Kidney (tissue), 14 donors: ENCODE measurements around the gene WBP1L. TPM values are rescaled to one million over a fixed set of nuclear protein-coding genes. Genes with fewer than 3 reads are reported as not detected.

Experiments used
- DNase-seq, 5 donors: peaks; one replicate each; pipeline ENCODE4 v3.0.0-alpha.2; 2013 to 2020
- FAIRE-seq: peaks from 2 replicates; lab custom pipeline; 2012; peaks lifted over from hg19 to GRCh38; lab: Jason Lieb, UNC
- H3K27ac ChIP-seq, 2 donors: one replicate each; pipeline ENCODE4 v1.7.0; 2013; ENCODE audit warnings: low read depth in 2 of 2, low read length in 2 of 2, inconsistent platforms in 1 of 2
- H3K27me3 ChIP-seq: one replicate; pipeline ENCODE4 v1.7.1; 2013; ENCODE audit warnings: low read length, inconsistent platforms; ENCODE audit not compliant: control insufficient read depth, insufficient read depth
- H3K36me3 ChIP-seq, 3 donors: one replicate each; pipeline versions ENCODE4 v1.7.0 to v1.7.1; 2013; ENCODE audit warnings: low read length in 3 of 3, control low read depth in 1 of 3, inconsistent platforms in 1 of 3; ENCODE audit not compliant: insufficient read depth in 3 of 3, control insufficient read depth in 2 of 3
- H3K4me1 ChIP-seq, 3 donors: one replicate each; pipeline versions ENCODE4 v1.7.0 to v1.7.1; 2013; ENCODE audit warnings: low read length in 3 of 3, inconsistent platforms in 1 of 3, low read depth in 1 of 3; ENCODE audit not compliant: control insufficient read depth in 2 of 3, insufficient read depth in 2 of 3
- H3K4me3 ChIP-seq, 3 donors: one replicate each; pipeline versions ENCODE4 v1.7.0 to v1.8.1; 2013; ENCODE audit warnings: low read length in 3 of 3, control low read depth in 1 of 3, inconsistent platforms in 1 of 3
- H3K9ac ChIP-seq, 3 donors: one replicate each; pipeline versions ENCODE4 v1.7.0 to v1.7.1; 2013; ENCODE audit warnings: low read length in 3 of 3, control low read depth in 1 of 3, inconsistent platforms in 1 of 3
- H3K9me3 ChIP-seq, 3 donors: one replicate each; pipeline versions ENCODE4 v1.7.0 to v1.7.1; 2013; ENCODE audit warnings: low read length in 3 of 3, control low read depth in 1 of 3, inconsistent platforms in 1 of 3; ENCODE audit not compliant: control insufficient read depth in 2 of 3, insufficient read depth in 1 of 3
- intact Hi-C: fragments of 100-400 bp; cut with DNase I; formaldehyde crosslinking; loops from one replicate; pipeline ENCODE4 v1.11.1; 2022
- polyA plus RNA-seq: library from polyadenylated mRNA; stranded (reverse); fragments of 350-450 nt; fragmentation: Illumina TruSeq; extraction: RNeasy Lipid Tissue Mini Kit (QIAGEN cat#74804); gene quantifications from one replicate; pipeline ENCODE4 v1.2.3, GENCODE V29; 2014; ENCODE audit warnings: low read depth, low replicate concordance; ENCODE audit not compliant: insufficient read depth
- total RNA-seq: library from RNA; stranded (reverse); fragmentation: NEBNext Ultra II Directional; extraction: Animal tissue kit (Norgen Biotek cat#: 25700); gene quantifications from one replicate; pipeline ENCODE4 v1.2.1, GENCODE V29; 2021
- TF ChIP-seq, protein P1 (sequence below): IDR thresholded peaks from 3 replicates; pipeline ENCODE4 v1.5.1; 2012; ENCODE audit warnings: mild to moderate bottlenecking, moderate library complexity, borderline replicate concordance; ENCODE audit not compliant: insufficient read depth; ENCODE audit errors: extremely low read depth
- donor health status: control.
- donor health status: control.
- donor health status: control.
- donor health status: control.
- donor health status: control.
- donor health status: DM: yes; HTN: yes; CAD: no.
- donor health status: Normal renal cell carcinoma (clear cell type).

Gene WBP1L
- total and polyA plus RNA-seq, 2 donors from 2014 or later = 27.8 to 55.7 TPM

DNA sequence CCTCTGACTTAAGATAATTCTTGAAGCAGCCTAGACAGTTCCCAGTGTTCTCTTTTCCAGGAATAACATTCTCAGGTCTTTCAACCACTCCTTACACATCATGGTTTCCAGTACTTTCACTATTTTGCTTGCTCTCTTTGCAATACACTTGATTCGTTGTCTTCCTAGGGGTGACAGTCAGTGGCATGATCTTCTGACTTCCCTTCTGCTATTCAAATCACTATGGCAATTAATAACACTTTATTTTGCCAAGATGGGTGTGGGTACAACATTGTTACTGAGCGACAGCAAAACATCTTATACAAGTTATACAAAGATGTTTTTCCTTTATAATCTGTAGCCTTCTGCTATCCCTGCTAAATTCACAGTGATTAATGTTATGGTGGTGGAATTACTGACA lies 44.9 kb upstream of the WBP1L start:
- peaks cover 3 to 11% (median 7%) of the 10 kb centered on the region in 3 donors for H3K36me3 ChIP-seq
- H3K4me1 ChIP-seq = no peaks in the 10 kb centered on the region
- TF ChIP-seq, protein P1, sequence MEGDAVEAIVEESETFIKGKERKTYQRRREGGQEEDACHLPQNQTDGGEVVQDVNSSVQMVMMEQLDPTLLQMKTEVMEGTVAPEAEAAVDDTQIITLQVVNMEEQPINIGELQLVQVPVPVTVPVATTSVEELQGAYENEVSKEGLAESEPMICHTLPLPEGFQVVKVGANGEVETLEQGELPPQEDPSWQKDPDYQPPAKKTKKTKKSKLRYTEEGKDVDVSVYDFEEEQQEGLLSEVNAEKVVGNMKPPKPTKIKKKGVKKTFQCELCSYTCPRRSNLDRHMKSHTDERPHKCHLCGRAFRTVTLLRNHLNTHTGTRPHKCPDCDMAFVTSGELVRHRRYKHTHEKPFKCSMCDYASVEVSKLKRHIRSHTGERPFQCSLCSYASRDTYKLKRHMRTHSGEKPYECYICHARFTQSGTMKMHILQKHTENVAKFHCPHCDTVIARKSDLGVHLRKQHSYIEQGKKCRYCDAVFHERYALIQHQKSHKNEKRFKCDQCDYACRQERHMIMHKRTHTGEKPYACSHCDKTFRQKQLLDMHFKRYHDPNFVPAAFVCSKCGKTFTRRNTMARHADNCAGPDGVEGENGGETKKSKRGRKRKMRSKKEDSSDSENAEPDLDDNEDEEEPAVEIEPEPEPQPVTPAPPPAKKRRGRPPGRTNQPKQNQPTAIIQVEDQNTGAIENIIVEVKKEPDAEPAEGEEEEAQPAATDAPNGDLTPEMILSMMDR = no peak
- intact Hi-C loops = no loop called here
- no peaks in the 10 kb centered on the region for H3K27me3 ChIP-seq
- FAIRE-seq = no peak
- no peak overlapping the region for H3K4me3 ChIP-seq
- H3K9ac ChIP-seq = no peak overlapping the region
- peaks cover 0 to 2% (median 0%) of the 10 kb centered on the region in 3 donors for H3K9me3 ChIP-seq
- no peak overlapping the region for H3K27ac ChIP-seq
- DNase-seq = no peak

DNA sequence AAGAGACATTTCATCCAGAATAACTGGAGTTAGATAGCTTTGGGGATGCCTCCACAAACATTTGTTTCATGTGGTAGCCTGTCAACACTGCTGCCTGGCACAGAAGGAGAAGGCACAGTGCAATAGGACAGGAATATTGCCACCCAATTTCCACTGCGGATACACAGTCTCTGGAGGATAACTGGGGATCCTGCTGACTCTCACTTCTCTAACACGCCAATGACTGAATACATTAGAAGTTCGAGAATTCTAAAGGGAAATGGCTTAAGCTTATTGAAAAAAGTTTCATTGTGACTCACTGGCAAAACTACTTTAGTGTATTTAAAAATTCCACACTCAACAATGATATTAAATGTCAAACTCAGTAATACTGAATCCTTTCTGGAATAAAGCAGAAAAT lies 42.5 kb upstream of the WBP1L start:
- H3K4me3 ChIP-seq = no peak overlapping the region
- DNase-seq (no peak), FAIRE-seq (no peak)
- H3K36me3 ChIP-seq = peaks cover 3 to 11% (median 7%) of the 10 kb centered on the region in 3 donors
- H3K4me1 ChIP-seq = peaks cover 0 to 2% (median 0%) of the 10 kb centered on the region in 3 donors
- H3K9ac ChIP-seq = no peak overlapping the region
- H3K27ac ChIP-seq = no peak overlapping the region
- intact Hi-C loops = no loop called here
- TF ChIP-seq, protein P1 = no peak
- H3K27me3 ChIP-seq = no peaks in the 10 kb centered on the region
- peaks cover 0 to 2% (median 0%) of the 10 kb centered on the region in 3 donors for H3K9me3 ChIP-seq

DNA sequence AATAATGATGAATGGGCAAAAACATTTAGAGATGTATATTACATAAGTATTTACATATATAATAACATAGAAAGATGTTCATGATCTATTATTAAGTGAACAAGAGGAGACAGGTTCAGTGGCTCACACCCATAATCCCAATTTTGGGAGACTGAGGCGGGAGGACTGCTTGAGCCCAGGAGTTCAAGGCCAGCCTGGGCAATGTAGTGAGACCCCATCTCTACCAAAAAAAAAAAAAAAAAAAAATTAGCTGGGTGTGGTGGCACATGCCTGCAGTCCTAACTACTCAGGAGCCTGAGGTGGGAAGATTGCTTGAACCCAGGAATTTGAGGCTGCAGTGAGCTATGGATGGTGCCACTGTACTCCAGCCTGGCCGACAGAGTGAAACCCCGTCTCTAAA lies 42.0 kb upstream of the WBP1L start:
- Histone ChIP-seq H3K27me3 (no peaks in the 10 kb centered on the region), H3K9me3 (peaks cover 0 to under 1% (median 0%) of the 10 kb centered on the region in 3 donors), H3K9ac (no peak overlapping the region), H3K4me1 (peaks cover 0 to 2% (median 0%) of the 10 kb centered on the region in 3 donors), H3K36me3 (peaks cover under 1 to 11% (median 4%) of the 10 kb centered on the region in 3 donors), H3K27ac (no peak overlapping the region), H3K4me3 (no peak overlapping the region)
- DNase-seq (no peak), FAIRE-seq (no peak)
- intact Hi-C loops = no loop called here
- TF ChIP-seq, protein P1 = no peak

DNA sequence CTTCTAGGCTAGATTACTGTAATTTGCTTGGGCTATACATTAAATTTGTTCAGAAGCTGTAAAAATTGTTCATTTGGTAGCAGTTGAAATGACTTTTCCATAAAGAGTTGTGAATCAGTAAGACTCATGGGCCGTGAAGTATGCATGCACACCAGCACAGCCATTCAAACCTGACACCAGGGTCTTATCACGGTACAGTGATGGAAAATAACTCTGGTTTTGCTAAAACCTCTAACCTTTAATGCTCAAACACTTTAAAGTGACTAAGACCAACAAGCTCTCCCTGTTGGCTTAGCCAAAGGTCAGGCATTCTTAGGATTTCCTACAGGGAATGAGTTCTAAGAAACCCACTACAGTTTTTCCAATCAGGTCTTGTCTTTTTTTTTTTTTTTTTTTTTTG lies 41.0 kb upstream of the WBP1L start:
- no peak for DNase-seq
- Histone ChIP-seq H3K4me1 (peaks cover 0 to 2% (median 0%) of the 10 kb centered on the region in 3 donors), H3K9me3 (no peaks in the 10 kb centered on the region), H3K4me3 (no peak overlapping the region), H3K27me3 (no peaks in the 10 kb centered on the region), H3K9ac (no peak overlapping the region), H3K36me3 (peaks cover 0 to 11% (median 3%) of the 10 kb centered on the region in 3 donors), H3K27ac (no peak overlapping the region)
- TF ChIP-seq, protein P1 = no peak
- intact Hi-C loops = no loop called here
- FAIRE-seq = no peak
